ENCODE data around the gene OR2T4. TPM values are rescaled to one million over a fixed set of nuclear protein-coding genes. Genes with fewer than 3 reads are reported as not detected.

The OR2T4 gene
- total RNA-seq, 1 donor from 2014 or later: not detected

DNA sequence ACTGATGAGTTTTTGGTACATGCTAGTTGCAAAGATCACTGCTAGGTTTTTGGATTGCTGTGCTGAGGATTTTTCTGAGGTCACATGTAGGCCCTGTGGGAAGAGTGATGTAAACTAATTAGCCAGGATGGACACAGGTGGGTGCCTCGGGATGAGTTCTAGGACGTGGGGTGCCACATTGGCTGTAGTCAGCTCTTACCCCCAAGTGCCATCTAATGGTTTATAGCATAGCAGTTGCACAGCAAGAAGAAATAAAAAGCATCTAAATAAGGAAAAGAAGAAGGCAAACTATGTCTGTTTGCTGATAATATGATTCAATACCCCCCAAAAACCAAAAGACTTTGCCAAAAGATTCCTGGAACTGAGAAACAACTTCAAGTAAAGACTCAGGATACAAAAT lies 31.6 kb downstream of the OR2T4 start:
- Mint-ChIP-seq H3K27me3 (ENCODE audit: insufficient read depth, low read depth) (no peaks in the 10 kb centered on the region), H3K4me1 (no peaks in the 10 kb centered on the region), H3K27ac (no peak overlapping the region), H3K4me3 (no peak overlapping the region), H3K9me3 (peaks cover 55% of the 10 kb centered on the region), H3K36me3 (no peaks in the 10 kb centered on the region)
- Histone ChIP-seq H3F3A (ENCODE audit: low read depth) (no peaks in the 10 kb centered on the region), H3K4me2 (no peak overlapping the region), H3K9ac (no peak overlapping the region), H4K20me1 (ENCODE audit: low read depth) (no peaks in the 10 kb centered on the region), H3K36me3 (no peaks in the 10 kb centered on the region), H3K27me3 (no peaks in the 10 kb centered on the region), H3K4me3 (no peak overlapping the region), H2AFZ (replicated peaks) (no peak overlapping the region), H3K27ac (no peak overlapping the region), H3K9me3 (ENCODE audit: low read depth) (peaks cover 23% of the 10 kb centered on the region), H3K79me2 (ENCODE audit: low read depth) (no peaks in the 10 kb centered on the region), H3K4me1 (no peaks in the 10 kb centered on the region)
- no peak for DNase-seq (ENCODE audit: low spot score)
- no peak for TF ChIP-seq EZH2 (IDR thresholded peaks at IDR 0.05)
- TF ChIP-seq, protein P1, sequence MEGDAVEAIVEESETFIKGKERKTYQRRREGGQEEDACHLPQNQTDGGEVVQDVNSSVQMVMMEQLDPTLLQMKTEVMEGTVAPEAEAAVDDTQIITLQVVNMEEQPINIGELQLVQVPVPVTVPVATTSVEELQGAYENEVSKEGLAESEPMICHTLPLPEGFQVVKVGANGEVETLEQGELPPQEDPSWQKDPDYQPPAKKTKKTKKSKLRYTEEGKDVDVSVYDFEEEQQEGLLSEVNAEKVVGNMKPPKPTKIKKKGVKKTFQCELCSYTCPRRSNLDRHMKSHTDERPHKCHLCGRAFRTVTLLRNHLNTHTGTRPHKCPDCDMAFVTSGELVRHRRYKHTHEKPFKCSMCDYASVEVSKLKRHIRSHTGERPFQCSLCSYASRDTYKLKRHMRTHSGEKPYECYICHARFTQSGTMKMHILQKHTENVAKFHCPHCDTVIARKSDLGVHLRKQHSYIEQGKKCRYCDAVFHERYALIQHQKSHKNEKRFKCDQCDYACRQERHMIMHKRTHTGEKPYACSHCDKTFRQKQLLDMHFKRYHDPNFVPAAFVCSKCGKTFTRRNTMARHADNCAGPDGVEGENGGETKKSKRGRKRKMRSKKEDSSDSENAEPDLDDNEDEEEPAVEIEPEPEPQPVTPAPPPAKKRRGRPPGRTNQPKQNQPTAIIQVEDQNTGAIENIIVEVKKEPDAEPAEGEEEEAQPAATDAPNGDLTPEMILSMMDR (IDR thresholded peaks at IDR 0.05): no peak
- TF ChIP-seq EZH2phosphoT487 (IDR thresholded peaks at IDR 0.05): no peak

DNA sequence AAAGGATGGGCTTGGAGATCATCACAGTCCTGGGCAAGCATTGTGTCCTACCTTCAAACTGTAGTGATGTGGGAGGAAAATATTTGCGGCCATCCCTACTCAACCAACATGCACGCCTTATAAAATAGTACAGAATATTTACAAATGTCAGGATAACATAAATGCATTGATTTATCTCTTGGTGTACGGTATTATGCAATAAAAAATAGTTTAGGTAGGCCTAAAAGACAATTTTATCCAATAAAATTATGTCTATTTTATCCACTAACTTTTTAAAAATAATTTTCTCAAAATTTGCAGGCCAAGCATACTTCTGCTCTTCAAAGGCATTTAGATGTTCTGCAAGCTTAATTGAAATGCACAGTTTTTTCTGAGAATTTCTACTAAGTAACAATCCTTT lies 41.3 kb downstream of the OR2T4 start, which contains the start of gene OR2T1:
Gene OR2T1, plus strand, starts transcription at position 301 of the 400 bp plus-strand sequence. CDS start 3,100 bp downstream, outside the sequence.
- Histone ChIP-seq H3K4me2 (no peak within 1 kb of the TSS), H3K9me3 (ENCODE audit: low read depth) (peaks cover 34% of the 10 kb centered on the region), H3K4me3 (no peak within 1 kb of the TSS), H3K79me2 (ENCODE audit: low read depth) (no peaks in the 10 kb centered on the region), H3F3A (ENCODE audit: low read depth) (no peaks in the 10 kb centered on the region), H3K4me1 (no peaks in the 10 kb centered on the region), H2AFZ (replicated peaks) (no peak within 1 kb of the TSS), H3K27me3 (no peaks in the 10 kb centered on the region), H3K36me3 (no peaks in the 10 kb centered on the region), H3K27ac (no peak within 1 kb of the TSS), H3K9ac (no peak within 1 kb of the TSS), H4K20me1 (ENCODE audit: low read depth) (no peaks in the 10 kb centered on the region)
- TF ChIP-seq EZH2phosphoT487 (IDR thresholded peaks at IDR 0.05) (no peak), EZH2 (IDR thresholded peaks at IDR 0.05) (no peak)
- TF ChIP-seq, protein P1 (IDR thresholded peaks at IDR 0.05): no peak
- H3K27ac Mint-ChIP-seq: no peak within 1 kb of the TSS
- no peaks in the 10 kb centered on the region for H3K27me3 Mint-ChIP-seq (ENCODE audit: insufficient read depth, low read depth)
- no peak for DNase-seq (ENCODE audit: low spot score)
- H3K36me3 Mint-ChIP-seq: no peaks in the 10 kb centered on the region
- peaks cover 23% of the 10 kb centered on the region for H3K9me3 Mint-ChIP-seq
- H3K4me1 Mint-ChIP-seq: no peaks in the 10 kb centered on the region
- H3K4me3 Mint-ChIP-seq: no peak within 1 kb of the TSS

DNA sequence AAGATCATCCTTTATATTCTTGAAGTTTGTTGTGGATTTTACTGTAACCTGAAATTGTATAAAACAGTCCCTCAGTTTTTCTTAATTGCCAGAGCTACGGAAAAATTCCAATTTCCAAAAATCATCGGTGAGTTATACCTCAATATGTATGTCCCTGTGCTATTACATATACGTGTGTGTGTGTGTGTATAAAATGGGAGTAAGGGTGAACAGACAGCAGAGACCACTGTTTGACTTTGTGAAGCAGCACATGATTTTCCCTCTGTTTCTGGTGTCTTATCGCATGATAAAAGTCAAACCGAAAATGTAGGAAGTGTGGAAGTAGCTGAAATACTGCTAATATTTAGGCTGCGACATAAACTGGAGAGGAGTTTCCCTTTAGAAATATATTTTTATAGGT lies 42.6 kb downstream of the OR2T4 start:
- no peak overlapping the region for H3K27ac ChIP-seq
- no peaks in the 10 kb centered on the region for H3K27me3 Mint-ChIP-seq (ENCODE audit: insufficient read depth, low read depth)
- H3K36me3 Mint-ChIP-seq: no peaks in the 10 kb centered on the region
- no peaks in the 10 kb centered on the region for H3K27me3 ChIP-seq
- no peak overlapping the region for H3K9ac ChIP-seq
- no peaks in the 10 kb centered on the region for H3K4me1 Mint-ChIP-seq
- DNase-seq (ENCODE audit: low spot score): no peak
- no peak overlapping the region for H3K4me3 Mint-ChIP-seq
- H3K9me3 Mint-ChIP-seq: peaks cover 23% of the 10 kb centered on the region
- no peaks in the 10 kb centered on the region for H3K79me2 ChIP-seq (ENCODE audit: low read depth)
- H3K36me3 ChIP-seq: no peaks in the 10 kb centered on the region
- H3K4me3 ChIP-seq: no peak overlapping the region
- TF ChIP-seq EZH2phosphoT487 (IDR thresholded peaks at IDR 0.05) (no peak), EZH2 (IDR thresholded peaks at IDR 0.05) (no peak)
- TF ChIP-seq, protein P1 (IDR thresholded peaks at IDR 0.05): no peak
- H3F3A ChIP-seq (ENCODE audit: low read depth): no peaks in the 10 kb centered on the region
- H3K9me3 ChIP-seq (ENCODE audit: low read depth): peaks cover 35% of the 10 kb centered on the region
- H4K20me1 ChIP-seq (ENCODE audit: low read depth): no peaks in the 10 kb centered on the region
- no peak overlapping the region for H2AFZ ChIP-seq (replicated peaks)
- no peak overlapping the region for H3K4me2 ChIP-seq
- no peaks in the 10 kb centered on the region for H3K4me1 ChIP-seq
- H3K27ac Mint-ChIP-seq: no peak overlapping the region

Data from neural progenitor cell (in vitro differentiated cells).